GM18870 (cell line): Measurements from ENCODE around the gene ZNF488.
"Not testable (repeated sequence)": the region's sequence is repeated elsewhere in the genome, so short reads cannot be mapped to it uniquely, and the experiment has no call there.

Experiments used
- ATAC-seq: cut with Tn5 transposase; IDR thresholded peaks from one replicate; pipeline ENCODE4 v1.9.1; 2021; ENCODE audit warnings: moderate library complexity; ENCODE audit not compliant: unreplicated experiment

The ZNF488 gene

GRCh38 chr10:47410271-47410670 is 26.2 kb upstream of the ZNF488 start:
- no peak for ATAC-seq

- no peak for ATAC-seq
These were observed 25.8 kb upstream of the ZNF488 start for GRCh38 chr10:47409866-47410256.

- ATAC-seq, result no peak
These were observed 25.2 kb upstream of the ZNF488 start for GRCh38 chr10:47409171-47409865.

- no peak for ATAC-seq
These were observed 24.5 kb upstream of the ZNF488 start for GRCh38 chr10:47408606-47409005.

GRCh38 chr10:47406870-47407691 is 23.0 kb upstream of the ZNF488 start:
- no peak for ATAC-seq

- ATAC-seq, result no peak
These were observed 22.4 kb upstream of the ZNF488 start for GRCh38 chr10:47406548-47406869.

- ATAC-seq, result no peak
These were observed 21.9 kb upstream of the ZNF488 start for GRCh38 chr10:47405857-47406547.

GRCh38 chr10:47404937-47405336 is 20.8 kb upstream of the ZNF488 start:
- no peak for ATAC-seq

- no peak for ATAC-seq
These were observed 20.4 kb upstream of the ZNF488 start for GRCh38 chr10:47404446-47404845.

- ATAC-seq, result no peak
These were observed 19.6 kb upstream of the ZNF488 start for GRCh38 chr10:47403446-47404318.

- ATAC-seq, result no peak
These were observed 18.7 kb upstream of the ZNF488 start for GRCh38 chr10:47402641-47403301.

GRCh38 chr10:47401874-47402640 is 18.0 kb upstream of the ZNF488 start:
- ATAC-seq, result no peak

GRCh38 chr10:47401210-47401609 is 17.1 kb upstream of the ZNF488 start:
- no peak for ATAC-seq

GRCh38 chr10:47400786-47401185 is 16.7 kb upstream of the ZNF488 start:
- no peak for ATAC-seq

- ATAC-seq, result no peak
These were observed 16.2 kb upstream of the ZNF488 start for GRCh38 chr10:47400251-47400650.

GRCh38 chr10:47397256-47397655 is 13.2 kb upstream of the ZNF488 start:
- no peak for ATAC-seq

- no peak for ATAC-seq
These were observed 12.2 kb upstream of the ZNF488 start for GRCh38 chr10:47396311-47396717.

- ATAC-seq, result no peak
These were observed 5.5 kb upstream of the ZNF488 start for GRCh38 chr10:47389619-47390018.

GRCh38 chr10:47388879-47389278 is 4.8 kb upstream of the ZNF488 start:
- ATAC-seq, result no peak

GRCh38 chr10:47386104-47386503 is 2.0 kb upstream of the ZNF488 start:
- not testable (repeated sequence) for ATAC-seq
